ENCODE measurements around the gene SEPTIN7. TPM values are rescaled to one million over a fixed set of nuclear protein-coding genes. Genes with fewer than 3 reads are reported as not detected.

The SEPTIN7 gene
- total RNA-seq, 2 donors from 2014 or later = 23.1 to 56.3 TPM

DNA sequence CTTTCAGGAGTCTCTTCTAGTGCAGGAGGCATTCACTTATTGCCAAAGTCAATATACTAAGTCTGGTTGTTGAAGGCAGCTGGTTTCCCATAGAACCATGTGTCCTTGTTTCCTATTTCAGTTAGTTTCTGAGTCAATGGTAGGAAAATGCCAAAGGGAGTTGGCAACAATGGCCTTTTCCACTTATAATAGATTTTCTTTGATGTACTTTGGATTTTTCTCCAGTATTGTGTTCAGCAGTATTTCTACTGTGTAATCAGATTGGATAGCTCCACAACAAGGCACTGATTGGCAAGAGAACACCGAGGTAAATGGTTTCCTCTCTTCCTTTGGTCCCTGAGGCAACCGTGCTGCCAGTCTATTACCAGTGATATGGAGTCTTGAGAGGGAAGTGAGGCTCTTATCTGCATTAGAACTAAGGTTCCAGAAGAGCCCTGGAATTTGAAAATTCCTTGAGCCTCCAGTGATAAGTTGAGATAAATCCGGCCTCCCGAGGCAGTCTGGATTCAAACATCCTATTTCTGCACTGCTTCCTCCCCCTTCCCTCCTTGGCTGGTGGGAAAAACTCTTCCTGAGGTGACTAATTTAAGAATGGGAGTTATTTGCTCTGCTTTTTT is 7.9 kb upstream of the SEPTIN7 start:
- DNase-seq (peak in 1 of 4 donors; percentile 8), ATAC-seq (peak; percentile 73)
- WGBS, 2 donors = 30 to 32% methylated on average over 4 of the region's 4 CpGs
- intact Hi-C loops (cut with DNase I) = no loop called here
- Histone ChIP-seq H3K9me3 (no peaks in the 10 kb centered on the region), H3K4me1 (peaks cover 12% of the 10 kb centered on the region), H3K4me3 (no peak overlapping the region), H3K36me3 (replicated peaks in 1 of 2; ENCODE audit: insufficient read depth in 1 of 2, low read depth in 2 of 2) (no peaks in the 10 kb centered on the region), H3K27me3 (no peaks in the 10 kb centered on the region), H3K27ac (peak overlapping the region in 2 of 4 donors; percentile 44 to 49)
- TF ChIP-seq, protein P1, sequence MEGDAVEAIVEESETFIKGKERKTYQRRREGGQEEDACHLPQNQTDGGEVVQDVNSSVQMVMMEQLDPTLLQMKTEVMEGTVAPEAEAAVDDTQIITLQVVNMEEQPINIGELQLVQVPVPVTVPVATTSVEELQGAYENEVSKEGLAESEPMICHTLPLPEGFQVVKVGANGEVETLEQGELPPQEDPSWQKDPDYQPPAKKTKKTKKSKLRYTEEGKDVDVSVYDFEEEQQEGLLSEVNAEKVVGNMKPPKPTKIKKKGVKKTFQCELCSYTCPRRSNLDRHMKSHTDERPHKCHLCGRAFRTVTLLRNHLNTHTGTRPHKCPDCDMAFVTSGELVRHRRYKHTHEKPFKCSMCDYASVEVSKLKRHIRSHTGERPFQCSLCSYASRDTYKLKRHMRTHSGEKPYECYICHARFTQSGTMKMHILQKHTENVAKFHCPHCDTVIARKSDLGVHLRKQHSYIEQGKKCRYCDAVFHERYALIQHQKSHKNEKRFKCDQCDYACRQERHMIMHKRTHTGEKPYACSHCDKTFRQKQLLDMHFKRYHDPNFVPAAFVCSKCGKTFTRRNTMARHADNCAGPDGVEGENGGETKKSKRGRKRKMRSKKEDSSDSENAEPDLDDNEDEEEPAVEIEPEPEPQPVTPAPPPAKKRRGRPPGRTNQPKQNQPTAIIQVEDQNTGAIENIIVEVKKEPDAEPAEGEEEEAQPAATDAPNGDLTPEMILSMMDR (IDR thresholded peaks at IDR 0.05) = no peak
- no peak for TF ChIP-seq POLR2A (IDR thresholded peaks at IDR 0.05)

DNA sequence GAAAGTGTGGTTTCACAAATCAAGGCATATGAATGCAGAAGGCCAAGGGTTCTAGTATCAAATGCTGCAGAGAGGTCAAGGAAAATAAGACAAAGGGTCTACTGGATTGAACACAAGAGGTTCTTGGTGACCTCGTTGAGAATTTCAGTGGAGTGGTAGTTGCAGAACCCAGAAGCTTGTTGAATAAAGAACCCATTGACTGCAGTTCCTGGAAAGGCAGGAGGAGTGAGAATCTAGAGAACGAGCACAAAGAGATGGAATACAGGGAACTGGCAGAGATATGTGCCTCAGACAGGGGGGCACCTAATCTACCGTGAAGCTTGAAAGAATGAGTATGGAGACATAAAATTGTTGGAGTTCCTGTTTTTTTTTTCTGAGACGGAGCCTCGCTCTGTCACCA is 3.5 kb upstream of the SEPTIN7 start:
- WGBS, 2 donors = 88 to 89% methylated on average over 5 of the region's 5 CpGs
- intact Hi-C loops (cut with DNase I) = no loop called here
- no peak for ATAC-seq

DNA sequence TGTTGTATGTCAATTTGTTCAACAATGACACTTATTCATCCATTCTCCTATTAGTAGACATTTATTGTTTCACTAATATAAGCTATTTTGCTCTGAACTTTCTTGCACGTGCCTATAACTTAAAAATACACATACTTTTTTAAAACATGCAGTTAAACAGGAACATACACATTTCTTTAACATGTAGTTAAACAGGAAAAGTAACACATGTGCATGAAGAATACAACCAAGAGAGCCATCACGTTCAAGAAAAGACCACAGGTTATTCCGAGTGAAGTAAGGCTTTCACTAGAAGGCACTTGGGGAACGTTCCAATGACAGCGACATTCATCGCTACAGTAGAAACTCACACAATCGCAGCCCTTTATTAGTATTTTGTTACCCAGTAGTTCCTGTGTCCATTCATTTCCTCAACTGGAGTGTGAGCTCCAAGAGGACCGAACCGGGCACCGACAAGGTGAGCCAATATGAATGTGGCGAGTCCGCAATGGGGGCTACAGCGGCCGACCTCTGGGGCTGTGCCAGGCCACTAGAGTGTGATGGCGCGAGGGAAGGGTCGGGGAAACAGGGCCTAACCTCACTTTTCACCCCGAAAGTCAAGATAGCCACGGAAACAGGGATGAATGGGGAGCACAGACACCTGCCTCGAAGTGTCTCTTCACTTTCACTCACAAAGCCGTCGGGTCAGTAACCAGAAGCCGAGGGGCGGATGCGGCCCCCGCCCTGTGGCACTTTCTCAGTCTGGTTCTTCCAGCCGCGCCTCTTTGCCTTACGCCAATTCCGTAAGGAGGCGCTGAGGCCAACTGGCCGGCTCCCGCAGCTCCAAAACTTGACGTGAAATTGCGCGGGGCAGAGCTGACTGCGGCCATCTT is 775 bp upstream of the SEPTIN7 start:
- peak; percentile 70 for ATAC-seq
- H3K4me1 ChIP-seq = peaks cover 19% of the 10 kb centered on the region
- H3K27ac ChIP-seq = peak overlapping the region; percentile 91 to 97 (median 93)
- no peaks in the 10 kb centered on the region for H3K36me3 ChIP-seq (replicated peaks in 1 of 2; ENCODE audit: insufficient read depth in 1 of 2, low read depth in 2 of 2)
- no peak for TF ChIP-seq POLR2A (IDR thresholded peaks at IDR 0.05)
- TF ChIP-seq, protein P1 (IDR thresholded peaks at IDR 0.05) = no peak
- H3K9me3 ChIP-seq = no peaks in the 10 kb centered on the region
- H3K27me3 ChIP-seq = no peaks in the 10 kb centered on the region
- intact Hi-C loops (cut with DNase I) = loop anchor here (10.0 kb wide), 1 partner anchor 105 kb away; the partner anchor contains the start of gene HERPUD2
- peak overlapping the region; percentile 27 to 50 for H3K4me3 ChIP-seq
- 2 to 3% methylated on average over 23 to 37 of the region's 37 CpGs for WGBS, 2 donors
- DNase-seq = peak; percentile 84 to 88 (median 86)

More for the DNA sequence above, 3.5 kb upstream of the SEPTIN7 start:
- Histone ChIP-seq H3K27ac (no peak overlapping the region), H3K36me3 (replicated peaks in 1 of 2; ENCODE audit: insufficient read depth in 1 of 2, low read depth in 2 of 2) (no peaks in the 10 kb centered on the region), H3K4me3 (no peak overlapping the region), H3K4me1 (peaks cover 14% of the 10 kb centered on the region), H3K27me3 (no peaks in the 10 kb centered on the region), H3K9me3 (no peaks in the 10 kb centered on the region)
- DNase-seq = no peak
- TF ChIP-seq POLR2A (IDR thresholded peaks at IDR 0.05) = no peak
- TF ChIP-seq, protein P1 (IDR thresholded peaks at IDR 0.05) = no peak

- DNase-seq (peak; percentile 62 to 70 (median 67)), ATAC-seq (peak; percentile 31)
- Histone ChIP-seq H3K27me3 (no peaks in the 10 kb centered on the region), H3K4me1 (peaks cover 25% of the 10 kb centered on the region), H3K9me3 (no peaks in the 10 kb centered on the region), H3K36me3 (replicated peaks in 1 of 2; ENCODE audit: insufficient read depth in 1 of 2, low read depth in 2 of 2) (no peaks in the 10 kb centered on the region), H3K4me3 (peak overlapping the region; percentile 47 to 88), H3K27ac (peak overlapping the region; percentile 91 to 97 (median 93))
- 0 to 1% methylated on average over 30 to 67 of the region's 70 CpGs for WGBS, 2 donors
- TF ChIP-seq, protein P1 (IDR thresholded peaks at IDR 0.05) = peak; percentile 23 to 67 (median 46)
- no peak for TF ChIP-seq POLR2A (IDR thresholded peaks at IDR 0.05)
- intact Hi-C loops (cut with DNase I) = loop anchor here (10.0 kb wide), 1 partner anchor 107 kb away; the partner anchor contains the start of gene HERPUD2
Observed at GRCh38 chr7:35801392-35802101, 690 bp downstream of the SEPTIN7 start.

All from body of pancreas (tissue), 4 donors.